Chondrocyte (in vitro differentiated cells): ENCODE data around the gene UBE2S. TPM values are rescaled to one million over a fixed set of nuclear protein-coding genes. Genes with fewer than 3 reads are reported as not detected.

Experiments
- DNase-seq: peaks from one replicate; pipeline ENCODE4 v3.0.0; 2021; ENCODE audit warnings: mixed read lengths, low spot score
- H3K27ac Mint-ChIP-seq: one replicate; pipeline ENCODE4 v1.8.0; 2021; ENCODE audit warnings: mild to moderate bottlenecking, moderate library complexity, mixed read lengths; ENCODE audit not compliant: unreplicated experiment
- H3K27me3 Mint-ChIP-seq: 2 replicates; pipeline ENCODE4 v1.8.0; 2021; ENCODE audit warnings: low read depth, mixed read lengths
- H3K36me3 Mint-ChIP-seq: 2 replicates; pipeline ENCODE4 v1.8.0; 2021; ENCODE audit warnings: low read depth, mixed read lengths
- H3K4me1 Mint-ChIP-seq: 2 replicates; pipeline ENCODE4 v1.8.0; 2021; ENCODE audit warnings: low read depth, mild to moderate bottlenecking, mixed read lengths
- H3K4me3 Mint-ChIP-seq: one replicate; pipeline ENCODE4 v1.8.0; 2021; ENCODE audit warnings: mild to moderate bottlenecking, moderate library complexity, mixed read lengths; ENCODE audit not compliant: unreplicated experiment
- H3K9me3 Mint-ChIP-seq: 2 replicates; pipeline ENCODE4 v1.8.0; 2021; ENCODE audit warnings: low read depth, mixed read lengths
- total RNA-seq: library from RNA; stranded (reverse); gene quantifications from 3 replicates; pipeline ENCODE4 v1.2.1, GENCODE V29; 2021
- TF ChIP-seq, protein P1 (sequence below): fragments of 200-600 bp; sonication (generic); IDR thresholded peaks from 2 replicates; pipeline ENCODE4 v1.5.0; 2021; ENCODE audit warnings: antibody characterized with exemption, mild to moderate bottlenecking, moderate library complexity

Gene UBE2S
- total RNA-seq, 1 donor from 2014 or later = 79.7 TPM

DNA sequence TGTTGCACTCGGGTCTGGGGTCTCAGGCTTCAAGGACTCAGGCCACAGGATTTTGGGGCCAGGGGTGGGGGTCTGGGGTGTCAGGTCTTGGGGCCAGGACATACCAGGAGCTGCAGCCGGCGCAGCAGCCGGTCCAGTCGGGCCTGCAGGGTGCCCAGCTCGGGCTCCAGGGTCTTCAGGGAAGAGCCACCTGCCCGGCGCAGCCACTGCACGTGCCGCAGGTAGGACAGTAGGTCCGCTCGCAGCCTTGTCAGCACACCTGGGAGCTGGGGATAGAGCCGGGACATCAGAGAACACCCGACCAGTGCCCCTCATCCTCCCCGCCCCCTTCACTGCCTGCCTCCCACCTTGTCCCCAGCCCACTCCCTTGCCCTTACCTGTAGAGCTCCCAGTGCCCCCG lies 39.5 kb downstream of the UBE2S start:
- TF ChIP-seq, protein P1, sequence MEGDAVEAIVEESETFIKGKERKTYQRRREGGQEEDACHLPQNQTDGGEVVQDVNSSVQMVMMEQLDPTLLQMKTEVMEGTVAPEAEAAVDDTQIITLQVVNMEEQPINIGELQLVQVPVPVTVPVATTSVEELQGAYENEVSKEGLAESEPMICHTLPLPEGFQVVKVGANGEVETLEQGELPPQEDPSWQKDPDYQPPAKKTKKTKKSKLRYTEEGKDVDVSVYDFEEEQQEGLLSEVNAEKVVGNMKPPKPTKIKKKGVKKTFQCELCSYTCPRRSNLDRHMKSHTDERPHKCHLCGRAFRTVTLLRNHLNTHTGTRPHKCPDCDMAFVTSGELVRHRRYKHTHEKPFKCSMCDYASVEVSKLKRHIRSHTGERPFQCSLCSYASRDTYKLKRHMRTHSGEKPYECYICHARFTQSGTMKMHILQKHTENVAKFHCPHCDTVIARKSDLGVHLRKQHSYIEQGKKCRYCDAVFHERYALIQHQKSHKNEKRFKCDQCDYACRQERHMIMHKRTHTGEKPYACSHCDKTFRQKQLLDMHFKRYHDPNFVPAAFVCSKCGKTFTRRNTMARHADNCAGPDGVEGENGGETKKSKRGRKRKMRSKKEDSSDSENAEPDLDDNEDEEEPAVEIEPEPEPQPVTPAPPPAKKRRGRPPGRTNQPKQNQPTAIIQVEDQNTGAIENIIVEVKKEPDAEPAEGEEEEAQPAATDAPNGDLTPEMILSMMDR = no peak
- DNase-seq = no peak
- peaks cover 28% of the 10 kb centered on the region for H3K4me1 Mint-ChIP-seq
- H3K4me3 Mint-ChIP-seq = no peak overlapping the region
- H3K36me3 Mint-ChIP-seq = no peaks in the 10 kb centered on the region
- no peaks in the 10 kb centered on the region for H3K27me3 Mint-ChIP-seq
- H3K9me3 Mint-ChIP-seq = no peaks in the 10 kb centered on the region
- no peak overlapping the region for H3K27ac Mint-ChIP-seq

- no peaks in the 10 kb centered on the region for H3K9me3 Mint-ChIP-seq
- no peaks in the 10 kb centered on the region for H3K36me3 Mint-ChIP-seq
- no peak overlapping the region for H3K4me3 Mint-ChIP-seq
- H3K4me1 Mint-ChIP-seq = peaks cover 24% of the 10 kb centered on the region
- no peak overlapping the region for H3K27ac Mint-ChIP-seq
- no peaks in the 10 kb centered on the region for H3K27me3 Mint-ChIP-seq
- TF ChIP-seq, protein P1 = no peak
- DNase-seq = no peak
Observed at GRCh38 chr19:55366790-55367189, 40.8 kb downstream of the UBE2S start.

DNA sequence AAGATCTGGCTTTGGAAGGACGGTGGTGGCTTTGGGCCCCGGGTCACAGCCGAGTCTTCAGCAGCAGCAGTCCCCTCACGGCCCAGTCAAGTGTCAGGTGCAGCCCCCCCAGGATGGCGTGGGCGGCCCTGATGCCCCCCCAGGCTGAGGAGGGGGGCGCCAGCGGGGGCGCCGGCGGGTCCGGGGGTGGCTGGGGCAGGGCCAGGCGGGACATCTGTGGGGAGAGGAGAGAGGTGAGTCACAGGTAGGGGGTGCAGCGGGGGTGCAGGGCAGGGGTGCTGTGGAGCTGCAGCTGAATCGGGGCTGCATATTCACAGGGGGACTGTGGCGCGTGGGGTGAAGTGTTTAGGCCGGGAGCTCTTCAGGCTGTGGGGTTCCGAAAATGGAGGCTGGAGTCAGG lies 41.6 kb downstream of the UBE2S start:
- Mint-ChIP-seq H3K9me3 (no peaks in the 10 kb centered on the region), H3K36me3 (no peaks in the 10 kb centered on the region), H3K4me1 (peaks cover 23% of the 10 kb centered on the region), H3K4me3 (no peak overlapping the region), H3K27ac (no peak overlapping the region), H3K27me3 (no peaks in the 10 kb centered on the region)
- no peak for DNase-seq
- TF ChIP-seq, protein P1 = no peak

DNA sequence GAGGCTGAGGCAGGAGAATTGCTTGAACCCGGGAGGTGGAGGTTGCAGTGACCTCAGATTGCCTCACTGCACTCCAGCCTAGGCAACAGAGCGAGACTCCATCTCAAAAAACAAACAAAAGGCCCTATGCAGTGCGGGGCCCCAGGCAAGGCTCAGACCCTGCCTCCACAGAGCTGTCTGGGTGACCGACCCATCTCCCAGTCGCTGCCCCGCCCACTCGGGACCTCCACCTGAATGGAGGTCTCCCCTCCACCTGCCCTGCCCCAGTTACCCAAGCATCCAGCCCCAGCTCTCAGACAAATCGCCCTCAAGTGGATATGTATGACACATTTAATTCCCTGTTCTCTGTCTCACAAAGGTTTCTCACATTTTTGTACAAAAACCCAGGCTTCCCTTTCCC lies 42.3 kb downstream of the UBE2S start:
- TF ChIP-seq, protein P1 = no peak
- no peak overlapping the region for H3K4me3 Mint-ChIP-seq
- peaks cover 16% of the 10 kb centered on the region for H3K4me1 Mint-ChIP-seq
- H3K9me3 Mint-ChIP-seq = no peaks in the 10 kb centered on the region
- no peaks in the 10 kb centered on the region for H3K36me3 Mint-ChIP-seq
- H3K27me3 Mint-ChIP-seq = no peaks in the 10 kb centered on the region
- H3K27ac Mint-ChIP-seq = no peak overlapping the region
- no peak for DNase-seq

DNA sequence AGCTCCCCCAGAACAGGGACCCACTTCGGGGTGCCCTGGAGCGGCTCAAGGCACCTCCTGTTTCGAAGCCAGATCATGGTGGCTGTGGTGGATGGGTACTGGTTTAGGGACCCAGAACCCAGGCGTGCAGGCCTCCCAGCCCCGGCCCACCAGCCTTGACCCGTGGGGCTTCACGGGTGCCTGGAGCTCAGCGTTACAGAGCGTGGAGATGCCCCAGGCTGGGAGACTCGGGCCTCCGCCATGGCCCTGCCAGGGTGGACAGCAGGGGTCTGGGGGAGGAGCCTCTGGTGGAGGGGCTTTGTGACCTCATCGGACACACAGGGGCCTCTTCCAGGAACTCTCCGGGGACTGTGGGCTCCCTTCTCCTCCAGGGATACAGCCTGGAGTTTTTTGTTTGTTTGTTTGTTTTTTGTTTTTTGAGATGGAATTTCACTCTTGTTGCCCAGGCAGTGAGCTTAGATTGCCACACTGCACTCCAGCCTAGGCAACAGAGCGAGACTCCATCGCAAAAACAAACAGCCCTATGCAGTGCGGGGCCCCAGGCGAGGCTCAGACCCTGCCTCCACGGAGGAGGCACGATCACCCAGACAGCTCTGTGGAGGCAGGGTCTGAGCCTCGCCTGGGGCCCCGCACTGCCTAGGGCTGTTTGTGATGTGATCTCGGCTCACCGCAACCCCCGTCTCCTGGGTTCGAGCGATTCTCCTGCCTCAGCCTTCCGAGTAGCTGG lies 44.4 kb downstream of the UBE2S start, which contains the start of gene GARIN5B:
Gene GARIN5B (minus strand): TSS at position 271 of the 727 bp plus-strand sequence. CDS start 194 bp downstream, at position 77.
- TF ChIP-seq, protein P1 = no peak
- no peaks in the 10 kb centered on the region for H3K36me3 Mint-ChIP-seq
- H3K9me3 Mint-ChIP-seq = no peaks in the 10 kb centered on the region
- no peak for DNase-seq
- no peaks in the 10 kb centered on the region for H3K27me3 Mint-ChIP-seq
- no peak within 1 kb of the TSS for H3K4me3 Mint-ChIP-seq
- H3K27ac Mint-ChIP-seq = no peak within 1 kb of the TSS
- H3K4me1 Mint-ChIP-seq = peaks cover 12% of the 10 kb centered on the region
